ENCODE measurements around the gene KRTAP29-1.
"Not testable (repeated sequence)": the region's sequence is repeated elsewhere in the genome, so short reads cannot be mapped to it uniquely, and the experiment has no call there.

Gene KRTAP29-1

GRCh38 chr17:41301916-41302901 is at the start of gene KRTAP29-1:
KRTAP29-1 (minus strand) TSS chr17:41302851; CDS start chr17:41302851, 0 bp downstream.
- FAIRE-seq (no peak), DNase-seq (ENCODE audit: extremely low spot score, insufficient read length, low read depth) (no peak)

- DNase-seq (ENCODE audit: extremely low spot score, insufficient read length, low read depth) (no peak), FAIRE-seq (no peak)
Measured at GRCh38 chr17:41351177-41351576, 48.5 kb upstream of the KRTAP29-1 start.

- not testable (repeated sequence) for FAIRE-seq; DNase-seq (ENCODE audit: extremely low spot score, insufficient read length, low read depth)
Measured at GRCh38 chr17:41350381-41350878, 47.8 kb upstream of the KRTAP29-1 start, which contains the start of gene KRT33A. KRT33A (minus strand) TSS chr17:41350828; CDS start chr17:41350767, 61 bp downstream.

GRCh38 chr17:41347869-41348760 is 45.5 kb upstream of the KRTAP29-1 start:
- DNase-seq (ENCODE audit: extremely low spot score, insufficient read length, low read depth) (no peak), FAIRE-seq (no peak)

- DNase-seq (ENCODE audit: extremely low spot score, insufficient read length, low read depth); FAIRE-seq: not testable (repeated sequence)
Measured at GRCh38 chr17:41346421-41346820, 43.8 kb upstream of the KRTAP29-1 start.

GRCh38 chr17:41345992-41346391 is 43.3 kb upstream of the KRTAP29-1 start:
- DNase-seq (ENCODE audit: extremely low spot score, insufficient read length, low read depth): no peak
- no peak for FAIRE-seq

GRCh38 chr17:41343029-41343428 is 40.4 kb upstream of the KRTAP29-1 start:
- no peak for DNase-seq (ENCODE audit: extremely low spot score, insufficient read length, low read depth)
- no peak for FAIRE-seq

GRCh38 chr17:41340934-41341861 is 38.5 kb upstream of the KRTAP29-1 start:
- FAIRE-seq (no peak), DNase-seq (ENCODE audit: extremely low spot score, insufficient read length, low read depth) (no peak)

- no peak for DNase-seq (ENCODE audit: extremely low spot score, insufficient read length, low read depth)
- peak; percentile 86 for FAIRE-seq
Measured at GRCh38 chr17:41340494-41340893, 37.8 kb upstream of the KRTAP29-1 start.

- FAIRE-seq: no peak
- DNase-seq (ENCODE audit: extremely low spot score, insufficient read length, low read depth): no peak
Measured at GRCh38 chr17:41339571-41340172, 37.0 kb upstream of the KRTAP29-1 start.

GRCh38 chr17:41338961-41339485 is 36.4 kb upstream of the KRTAP29-1 start:
- DNase-seq (ENCODE audit: extremely low spot score, insufficient read length, low read depth): no peak
- FAIRE-seq: peak; percentile 94

- DNase-seq (ENCODE audit: extremely low spot score, insufficient read length, low read depth): no peak
- no peak for FAIRE-seq
Measured at GRCh38 chr17:41335747-41336146, 33.1 kb upstream of the KRTAP29-1 start.

- DNase-seq (ENCODE audit: extremely low spot score, insufficient read length, low read depth) (no peak), FAIRE-seq (peak; percentile 83)
Measured at GRCh38 chr17:41334385-41335305, 32.0 kb upstream of the KRTAP29-1 start.

GRCh38 chr17:41333836-41334235 is 31.2 kb upstream of the KRTAP29-1 start:
- DNase-seq (ENCODE audit: extremely low spot score, insufficient read length, low read depth) (no peak), FAIRE-seq (no peak)

- DNase-seq (ENCODE audit: extremely low spot score, insufficient read length, low read depth) (no peak), FAIRE-seq (no peak)
Measured at GRCh38 chr17:41333098-41333497, 30.4 kb upstream of the KRTAP29-1 start.

GRCh38 chr17:41332239-41332638 is 29.6 kb upstream of the KRTAP29-1 start:
- no peak for FAIRE-seq

GRCh38 chr17:41331606-41332005 is 29.0 kb upstream of the KRTAP29-1 start:
- FAIRE-seq (no peak), DNase-seq (ENCODE audit: extremely low spot score, insufficient read length, low read depth) (no peak)

More at GRCh38 chr17:41332239-41332638, 29.6 kb upstream of the KRTAP29-1 start:
- DNase-seq (ENCODE audit: extremely low spot score, insufficient read length, low read depth): no peak

Measured in GM18507 (cell line).